Measurements from ENCODE around the gene HDAC8. TPM values are rescaled to one million over a fixed set of nuclear protein-coding genes. Genes with fewer than 3 reads are reported as not detected.

The HDAC8 gene
- total and polyA plus RNA-seq, 8 donors, result 28.7 to 49.5 (median 39.6) TPM

- peaks cover 0 to 23% of the 10 kb centered on the region in 2 donors for H3K36me3 ChIP-seq
- no peaks in the 10 kb centered on the region for H3K27me3 ChIP-seq
- intact Hi-C loops (cut with DNase I), result no loop called here
- DNase-seq, result no peak
- no peak overlapping the region for H3K27ac ChIP-seq
- ATAC-seq, result no peak
- no peaks in the 10 kb centered on the region for H3K4me1 ChIP-seq
- H3K4me3 ChIP-seq, result no peak overlapping the region
- no peaks in the 10 kb centered on the region for H3K9me3 ChIP-seq
- TF ChIP-seq CTCF (IDR thresholded peaks at IDR 0.05), result no peak
These were observed 224.2 kb downstream of the HDAC8 start for GRCh38 chrX:72348247-72348979.

GRCh38 chrX:72347366-72347765 lies 225.3 kb downstream of the HDAC8 start:
- TF ChIP-seq CTCF (IDR thresholded peaks at IDR 0.05), result no peak
- DNase-seq, result no peak
- H3K27ac ChIP-seq, result no peak overlapping the region
- H3K27me3 ChIP-seq, result no peaks in the 10 kb centered on the region
- ATAC-seq, result no peak
- no peak overlapping the region for H3K4me3 ChIP-seq
- no peaks in the 10 kb centered on the region for H3K4me1 ChIP-seq
- intact Hi-C loops (cut with DNase I), result no loop called here
- no peaks in the 10 kb centered on the region for H3K9me3 ChIP-seq
- H3K36me3 ChIP-seq, result peaks cover 0 to 23% of the 10 kb centered on the region in 2 donors

GRCh38 chrX:72346302-72346949 lies 226.2 kb downstream of the HDAC8 start:
- intact Hi-C loops (cut with DNase I), result no loop called here
- peaks cover 0 to 22% of the 10 kb centered on the region in 2 donors for H3K36me3 ChIP-seq
- no peaks in the 10 kb centered on the region for H3K27me3 ChIP-seq
- TF ChIP-seq CTCF (IDR thresholded peaks at IDR 0.05), result no peak
- H3K4me3 ChIP-seq, result no peak overlapping the region
- H3K9me3 ChIP-seq, result no peaks in the 10 kb centered on the region
- no peaks in the 10 kb centered on the region for H3K4me1 ChIP-seq
- DNase-seq, result no peak
- no peak overlapping the region for H3K27ac ChIP-seq
- ATAC-seq, result no peak

GRCh38 chrX:72340626-72341025 lies 232.0 kb downstream of the HDAC8 start:
- Histone ChIP-seq H3K9me3 (no peaks in the 10 kb centered on the region), H3K27me3 (no peaks in the 10 kb centered on the region), H3K36me3 (no peaks in the 10 kb centered on the region), H3K4me3 (no peak overlapping the region), H3K4me1 (no peaks in the 10 kb centered on the region), H3K27ac (no peak overlapping the region)
- TF ChIP-seq CTCF (IDR thresholded peaks at IDR 0.05), result no peak
- intact Hi-C loops (cut with DNase I), result no loop called here
- DNase-seq (no peak), ATAC-seq (no peak)

GRCh38 chrX:72340041-72340440 lies 232.6 kb downstream of the HDAC8 start:
- Histone ChIP-seq H3K27me3 (no peaks in the 10 kb centered on the region), H3K4me1 (no peaks in the 10 kb centered on the region), H3K36me3 (no peaks in the 10 kb centered on the region), H3K4me3 (no peak overlapping the region), H3K9me3 (no peaks in the 10 kb centered on the region), H3K27ac (no peak overlapping the region)
- DNase-seq (no peak), ATAC-seq (no peak)
- intact Hi-C loops (cut with DNase I), result no loop called here
- no peak for TF ChIP-seq CTCF (IDR thresholded peaks at IDR 0.05)

Measured in left lung (tissue), 10 donors.